ENCODE results near the gene JMJD8. TPM values are rescaled to one million over a fixed set of nuclear protein-coding genes. Genes with fewer than 3 reads are reported as not detected.

JMJD8 gene
- total RNA-seq, 1 experiment from 2014 or later = 81.3 TPM

DNA sequence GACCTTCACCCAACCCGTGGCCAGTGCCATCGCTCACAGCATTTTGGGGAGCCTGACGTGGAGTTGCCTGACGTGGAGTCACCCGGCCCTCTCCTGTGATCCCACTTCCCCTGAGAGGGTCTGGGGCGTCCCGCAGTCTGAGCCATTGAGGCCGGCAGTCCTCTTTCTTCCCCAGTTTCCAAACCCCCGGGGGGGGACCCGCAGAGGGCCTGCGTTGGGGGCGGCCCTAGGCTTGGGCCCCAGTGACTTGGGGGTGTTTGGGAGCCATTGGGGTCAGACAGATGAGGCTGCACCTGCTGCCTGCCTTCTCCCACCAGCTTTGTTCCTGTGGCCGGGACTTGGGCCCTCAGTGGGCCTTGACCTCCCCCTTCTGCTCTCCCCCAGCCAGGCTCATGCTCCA is 14.5 kb downstream of the JMJD8 start:
- H3K9me3 ChIP-seq (ENCODE audit: low read length) = no peaks in the 10 kb centered on the region
- BruUV-seq (replicated peaks) = no TSS peak
- no peaks in the 10 kb centered on the region for H4K20me1 ChIP-seq (ENCODE audit: low read length)
- H3K9ac ChIP-seq (ENCODE audit: low read length) = no peak overlapping the region
- H3K4me1 ChIP-seq (ENCODE audit: insufficient read depth, low read length) = no peaks in the 10 kb centered on the region
- no peak overlapping the region for H3K27ac ChIP-seq (ENCODE audit: low read length)
- no peaks in the 10 kb centered on the region for H3K9me2 ChIP-seq (replicated peaks; ENCODE audit: low read length)
- ChIA-PET POLR2A (ENCODE audit: unreplicated experiment) (no interaction called here), CTCF (no interaction called here)
- H2AFZ ChIP-seq (ENCODE audit: low read length) = no peak overlapping the region
- no peaks in the 10 kb centered on the region for H3F3A ChIP-seq (ENCODE audit: low read length, unreplicated experiment)
- intact Hi-C loops (cut with micrococcal nuclease) = no loop called here
- H3K27me3 ChIP-seq (ENCODE audit: low read length) = no peaks in the 10 kb centered on the region
- peaks cover 6% of the 10 kb centered on the region; the same call in 1 of the 2 replicates for H3K36me3 ChIP-seq (ENCODE audit: low read depth, low read length)
- no peak for ATAC-seq
- H3K79me2 ChIP-seq (ENCODE audit: low read length) = peaks cover 22% of the 10 kb centered on the region
- no peak for DNase-seq
- H3K4me3 ChIP-seq (ENCODE audit: low read length) = peak overlapping the region; percentile 82; the same call in 1 of the 2 replicates
- peak overlapping the region; percentile 90 for H3K4me2 ChIP-seq (ENCODE audit: low read length)
- TF ChIP-seq, protein P1, sequence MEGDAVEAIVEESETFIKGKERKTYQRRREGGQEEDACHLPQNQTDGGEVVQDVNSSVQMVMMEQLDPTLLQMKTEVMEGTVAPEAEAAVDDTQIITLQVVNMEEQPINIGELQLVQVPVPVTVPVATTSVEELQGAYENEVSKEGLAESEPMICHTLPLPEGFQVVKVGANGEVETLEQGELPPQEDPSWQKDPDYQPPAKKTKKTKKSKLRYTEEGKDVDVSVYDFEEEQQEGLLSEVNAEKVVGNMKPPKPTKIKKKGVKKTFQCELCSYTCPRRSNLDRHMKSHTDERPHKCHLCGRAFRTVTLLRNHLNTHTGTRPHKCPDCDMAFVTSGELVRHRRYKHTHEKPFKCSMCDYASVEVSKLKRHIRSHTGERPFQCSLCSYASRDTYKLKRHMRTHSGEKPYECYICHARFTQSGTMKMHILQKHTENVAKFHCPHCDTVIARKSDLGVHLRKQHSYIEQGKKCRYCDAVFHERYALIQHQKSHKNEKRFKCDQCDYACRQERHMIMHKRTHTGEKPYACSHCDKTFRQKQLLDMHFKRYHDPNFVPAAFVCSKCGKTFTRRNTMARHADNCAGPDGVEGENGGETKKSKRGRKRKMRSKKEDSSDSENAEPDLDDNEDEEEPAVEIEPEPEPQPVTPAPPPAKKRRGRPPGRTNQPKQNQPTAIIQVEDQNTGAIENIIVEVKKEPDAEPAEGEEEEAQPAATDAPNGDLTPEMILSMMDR (conservative IDR thresholded peaks at IDR 0.05; ENCODE audit: low read depth, low read length) = no peak
- TF ChIP-seq EZH2phosphoT487 (IDR thresholded peaks at IDR 0.05; ENCODE audit: borderline replicate concordance, low read length) (no peak), EZH2 (IDR thresholded peaks at IDR 0.05; ENCODE audit: low read length, unreplicated experiment) (no peak)

DNA sequence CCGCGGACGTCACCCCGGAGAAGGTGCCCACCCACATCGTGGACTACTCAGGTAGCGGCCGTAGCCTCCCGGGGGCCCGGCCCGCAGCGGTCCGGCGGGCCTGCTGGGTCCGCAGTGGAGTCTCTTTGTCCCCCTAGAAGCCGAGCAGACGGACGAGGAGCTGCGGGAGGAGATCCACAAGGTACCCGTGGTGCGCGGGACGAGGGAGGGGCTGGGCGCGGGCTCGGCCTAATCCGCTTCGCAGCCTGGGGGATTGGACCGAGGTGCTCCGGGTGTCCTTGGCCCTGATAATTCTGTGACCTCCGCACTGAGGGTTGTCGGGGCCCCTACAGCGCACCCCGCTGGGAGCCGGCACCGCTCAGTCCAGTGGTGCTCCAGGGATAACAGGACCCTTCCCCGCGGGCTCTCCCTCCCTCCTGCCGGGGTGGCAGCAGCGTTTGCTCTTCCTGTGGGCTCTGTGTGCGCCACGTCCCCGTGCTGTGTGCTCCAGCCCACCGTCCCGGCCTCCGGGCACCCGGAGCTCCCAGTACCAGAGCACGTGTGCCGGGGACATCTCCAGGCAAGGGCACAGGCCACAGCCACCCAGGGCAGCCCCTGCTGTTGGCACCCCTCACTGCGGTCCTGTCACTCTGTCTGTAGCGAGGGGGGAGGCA is 15.5 kb downstream of the JMJD8 start:
- Histone ChIP-seq H3K27me3 (ENCODE audit: low read length) (no peaks in the 10 kb centered on the region), H3K4me2 (ENCODE audit: low read length) (peak overlapping the region; percentile 90), H2AFZ (ENCODE audit: low read length) (0 out of 2 replicates have a peak overlapping the region, but pooled peaks have one; percentile 42), H3K9me2 (replicated peaks; ENCODE audit: low read length) (no peaks in the 10 kb centered on the region), H3K9ac (ENCODE audit: low read length) (peak overlapping the region; percentile 97), H4K20me1 (ENCODE audit: low read length) (no peaks in the 10 kb centered on the region), H3K36me3 (ENCODE audit: low read depth, low read length) (peaks cover 6% of the 10 kb centered on the region; the same call in 1 of the 2 replicates), H3K79me2 (ENCODE audit: low read length) (peaks cover 22% of the 10 kb centered on the region), H3K4me1 (ENCODE audit: insufficient read depth, low read length) (no peaks in the 10 kb centered on the region), H3K4me3 (ENCODE audit: low read length) (peak overlapping the region; percentile 82), H3K27ac (ENCODE audit: low read length) (0 out of 2 replicates have a peak overlapping the region, but pooled peaks have one; percentile 11), H3F3A (ENCODE audit: low read length, unreplicated experiment) (no peaks in the 10 kb centered on the region), H3K9me3 (ENCODE audit: low read length) (no peaks in the 10 kb centered on the region)
- CTCF ChIA-PET = interaction anchor here (0.6 kb wide), 1 partner anchor 48 kb away, joined by 5 read pairs; no protein-coding TSS in a partner anchor
- TF ChIP-seq, protein P1 (conservative IDR thresholded peaks at IDR 0.05; ENCODE audit: low read depth, low read length) = no peak
- TF ChIP-seq EZH2 (IDR thresholded peaks at IDR 0.05; ENCODE audit: low read length, unreplicated experiment) (no peak), EZH2phosphoT487 (IDR thresholded peaks at IDR 0.05; ENCODE audit: borderline replicate concordance, low read length) (no peak)
- POLR2A ChIA-PET (ENCODE audit: unreplicated experiment) = no interaction called here
- intact Hi-C loops (cut with micrococcal nuclease) = no loop called here
- TSS peak; percentile 11 for BruUV-seq (replicated peaks)
- ATAC-seq (peak; percentile 16), DNase-seq (no peak)

Data from PC-3 (cell line).